Gastrocnemius medialis (tissue), 4 donors: ENCODE measurements around the gene BCR. TPM values are rescaled to one million over a fixed set of nuclear protein-coding genes. Genes with fewer than 3 reads are reported as not detected.
"Not testable (repeated sequence)": the region's sequence is repeated elsewhere in the genome, so short reads cannot be mapped to it uniquely, and the experiment has no call there.

Source experiments
- ATAC-seq, 2 donors: fragments of 150-250 bp; one replicate each; pipeline ENCODE4 v1.9.1; 2016
- DNase-seq, 2 donors: peaks; one replicate each; pipeline ENCODE4 v3.0.0-alpha.2; 2019
- H3K27ac ChIP-seq, 4 donors: fragments of 200-600 bp; sonication (generic); 1 replicate in 1 of 4; 2 replicates in 3 of 4; pipeline ENCODE4 v1.5.1; 2016 to 2018; ENCODE audit warnings: mild to moderate bottlenecking in 2 of 4, moderate library complexity in 1 of 4
- H3K27me3 ChIP-seq, 3 donors: fragments of 200-600 bp; sonication (generic) in 2 of 3; 1 replicate in 1 of 3; 2 replicates in 2 of 3; pipeline versions ENCODE4 v1.5.1 to v1.6.0; 2016 to 2019; ENCODE audit warnings: mild to moderate bottlenecking in 1 of 3, moderate library complexity in 1 of 3
- H3K36me3 ChIP-seq, 2 donors: fragments of 200-600 bp; sonication (generic) in 1 of 2; one replicate each; pipeline ENCODE4 v1.5.1; 2017 to 2018
- H3K4me1 ChIP-seq, 2 donors: fragments of 200-600 bp; sonication (generic) in 1 of 2; one replicate each; pipeline ENCODE4 v1.5.1; 2016 to 2017; ENCODE audit warnings: mild to moderate bottlenecking in 2 of 2
- H3K4me3 ChIP-seq, 4 donors: fragments of 200-600 bp; sonication (generic) in 3 of 4; 1 replicate in 1 of 4; 2 replicates in 3 of 4; pipeline ENCODE4 v1.5.1; 2016 to 2019; ENCODE audit warnings: mild to moderate bottlenecking in 2 of 4
- H3K9me3 ChIP-seq, 3 donors: fragments of 200-600 bp; sonication (generic) in 2 of 3; 1 replicate in 1 of 3; 2 replicates in 2 of 3; pipeline ENCODE4 v1.5.1; 2016 to 2019
- POLR2A ChIP-seq, 2 donors: fragments of 450-650 bp; IDR thresholded peaks; one replicate each; pipeline ENCODE4 v1.6.1; 2017; ENCODE audit warnings: antibody characterized with exemption in 2 of 2, mild to moderate bottlenecking in 2 of 2, moderate library complexity in 2 of 2
- in situ Hi-C, 4 donors: fragments of 200-750 bp; cut with MboI; loops; one replicate each; pipeline versions ENCODE4 v1.15.0 to v1.8.0; 2017; ENCODE audit warnings: low sequenced_read_pairs in 4 of 4
- intact Hi-C: fragments of 100-400 bp; cut with DNase I; formaldehyde crosslinking; loops from one replicate; pipeline ENCODE4 v1.15.1; 2023; ENCODE audit warnings: low total_unique reads
- total RNA-seq, 4 donors: library from RNA; depleted of rRNA; stranded (reverse); fragments of >200 nt; gene quantifications; one replicate each; pipeline versions ENCODE4 v1.1.0 to v1.2.3, GENCODE V29; 2016
- TF ChIP-seq, protein P1 (sequence below), 5 experiments: fragments of 450-650 bp in 3 of 5; fragments of 200-600 bp in 2 of 5; sonication (generic) in 2 of 5; IDR thresholded peaks in 4 of 5; conservative IDR thresholded peaks in 1 of 5; 1 replicate in 4 of 5; 2 replicates in 1 of 5; pipeline ENCODE4 v1.5.1; 2016 to 2019; ENCODE audit warnings: antibody characterized with exemption in 5 of 5, mild to moderate bottlenecking in 3 of 5, moderate library complexity in 3 of 5

Gene BCR
- total RNA-seq, 4 donors from 2014 or later: 10.3 to 13.0 (median 12.4) TPM

DNA sequence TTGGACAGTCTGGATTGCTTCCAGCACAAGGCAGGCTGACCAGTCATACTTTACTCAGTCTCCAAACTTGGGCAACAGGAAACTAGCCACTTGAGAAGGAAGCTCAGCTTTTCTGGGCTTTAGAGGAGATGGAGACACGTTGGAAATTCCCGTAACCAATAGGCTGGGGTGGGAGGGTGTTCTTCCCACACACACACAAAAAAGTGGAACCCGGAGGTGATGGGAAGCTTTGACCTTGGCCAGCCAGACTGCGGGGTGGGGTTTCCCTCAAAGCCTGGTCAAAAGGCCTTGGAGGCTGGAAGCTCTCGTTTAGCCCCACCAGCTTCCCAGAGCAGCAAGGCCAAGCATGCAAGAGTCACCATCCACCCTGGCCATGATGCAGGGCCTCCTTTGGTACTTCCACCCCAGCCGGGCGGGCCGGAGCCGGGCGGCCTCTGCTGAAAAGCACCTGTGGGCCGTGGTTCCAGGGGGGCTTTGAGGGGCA lies 126.2 kb downstream of the BCR start:
- intact Hi-C loops: loop anchor here (10.0 kb wide), 1 partner anchor 218 kb away; no protein-coding TSS in a partner anchor
- DNase-seq: no peak

DNA sequence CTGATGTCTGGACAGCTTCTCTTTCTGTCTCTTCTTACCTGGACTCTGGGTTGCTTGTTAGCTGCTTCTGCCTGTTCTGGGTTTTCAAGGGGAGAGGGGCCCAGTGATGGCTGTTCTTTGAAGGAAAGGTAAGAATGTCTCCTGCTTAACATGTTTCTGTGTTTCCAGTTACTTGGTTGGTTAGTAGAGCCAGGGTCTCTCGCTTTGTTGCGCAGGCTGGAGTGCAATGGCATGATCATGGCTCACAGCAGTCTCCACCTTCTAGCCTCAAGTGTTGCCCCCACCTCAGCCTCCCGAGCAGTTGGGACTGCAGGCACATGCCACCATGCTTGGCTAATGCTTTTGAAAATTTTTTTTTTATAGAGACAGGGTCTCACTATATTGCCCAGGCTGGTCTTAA lies 126.6 kb downstream of the BCR start:
- in situ Hi-C loops: loop anchor here in 1 of 4 donors (25.0 kb wide), 1 partner anchor 230 kb away; no protein-coding TSS in a partner anchor

More for the DNA sequence above, 126.2 kb downstream of the BCR start:
- H3K27me3 ChIP-seq: no peaks in the 10 kb centered on the region
- no peaks in the 10 kb centered on the region for H3K36me3 ChIP-seq
- TF ChIP-seq POLR2A (IDR thresholded peaks at IDR 0.05): no peak
- TF ChIP-seq, protein P1, sequence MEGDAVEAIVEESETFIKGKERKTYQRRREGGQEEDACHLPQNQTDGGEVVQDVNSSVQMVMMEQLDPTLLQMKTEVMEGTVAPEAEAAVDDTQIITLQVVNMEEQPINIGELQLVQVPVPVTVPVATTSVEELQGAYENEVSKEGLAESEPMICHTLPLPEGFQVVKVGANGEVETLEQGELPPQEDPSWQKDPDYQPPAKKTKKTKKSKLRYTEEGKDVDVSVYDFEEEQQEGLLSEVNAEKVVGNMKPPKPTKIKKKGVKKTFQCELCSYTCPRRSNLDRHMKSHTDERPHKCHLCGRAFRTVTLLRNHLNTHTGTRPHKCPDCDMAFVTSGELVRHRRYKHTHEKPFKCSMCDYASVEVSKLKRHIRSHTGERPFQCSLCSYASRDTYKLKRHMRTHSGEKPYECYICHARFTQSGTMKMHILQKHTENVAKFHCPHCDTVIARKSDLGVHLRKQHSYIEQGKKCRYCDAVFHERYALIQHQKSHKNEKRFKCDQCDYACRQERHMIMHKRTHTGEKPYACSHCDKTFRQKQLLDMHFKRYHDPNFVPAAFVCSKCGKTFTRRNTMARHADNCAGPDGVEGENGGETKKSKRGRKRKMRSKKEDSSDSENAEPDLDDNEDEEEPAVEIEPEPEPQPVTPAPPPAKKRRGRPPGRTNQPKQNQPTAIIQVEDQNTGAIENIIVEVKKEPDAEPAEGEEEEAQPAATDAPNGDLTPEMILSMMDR (IDR thresholded peaks at IDR 0.05 in 4 of 5, conservative IDR thresholded peaks at IDR 0.05 in 1 of 5): no peak
- in situ Hi-C loops: loop anchor here in 1 of 4 donors (25.0 kb wide), 1 partner anchor 231 kb away; no protein-coding TSS in a partner anchor
- peak overlapping the region; percentile 80 to 85 (median 82) for H3K27ac ChIP-seq
- peaks cover 8 to 23% of the 10 kb centered on the region in 2 donors for H3K4me1 ChIP-seq
- peak; percentile 9 to 32 for ATAC-seq
- H3K9me3 ChIP-seq: no peaks in the 10 kb centered on the region
- H3K4me3 ChIP-seq: no peak overlapping the region

GRCh38 chr22:23307511-23307910 lies 127.2 kb downstream of the BCR start:
- intact Hi-C loops: loop anchor here (10.0 kb wide), 1 partner anchor 217 kb away; no protein-coding TSS in a partner anchor
- H3K4me1 ChIP-seq: peaks cover 8 to 23% of the 10 kb centered on the region in 2 donors
- not testable (repeated sequence) for H3K9me3 ChIP-seq, H3K4me3 ChIP-seq, H3K27me3 ChIP-seq, H3K27ac ChIP-seq, DNase-seq, ATAC-seq, H3K36me3 ChIP-seq
- in situ Hi-C loops: loop anchor here in 1 of 4 donors (25.0 kb wide), 1 partner anchor 230 kb away; no protein-coding TSS in a partner anchor

More for the DNA sequence above, 126.6 kb downstream of the BCR start:
- ATAC-seq (no peak), DNase-seq (no peak)
- intact Hi-C loops: loop anchor here (10.0 kb wide), 1 partner anchor 218 kb away; no protein-coding TSS in a partner anchor
- H3K36me3 ChIP-seq: no peaks in the 10 kb centered on the region
- H3K4me3 ChIP-seq: no peak overlapping the region
- H3K27me3 ChIP-seq: no peaks in the 10 kb centered on the region
- TF ChIP-seq POLR2A (IDR thresholded peaks at IDR 0.05): no peak
- TF ChIP-seq, protein P1 (IDR thresholded peaks at IDR 0.05 in 4 of 5, conservative IDR thresholded peaks at IDR 0.05 in 1 of 5): no peak
- peak overlapping the region; percentile 80 to 85 (median 82) for H3K27ac ChIP-seq
- peaks cover 8 to 23% of the 10 kb centered on the region in 2 donors for H3K4me1 ChIP-seq
- H3K9me3 ChIP-seq: no peaks in the 10 kb centered on the region

- intact Hi-C loops: loop anchor here (10.0 kb wide), 1 partner anchor 216 kb away; no protein-coding TSS in a partner anchor
- H3K27me3 ChIP-seq: not testable (repeated sequence)
- in situ Hi-C loops: loop anchor here in 1 of 4 donors (25.0 kb wide), 1 partner anchor 228 kb away; no protein-coding TSS in a partner anchor
Measured at GRCh38 chr22:23309261-23309660, 129.0 kb downstream of the BCR start.

GRCh38 chr22:23310443-23311097 lies 130.3 kb downstream of the BCR start:
- intact Hi-C loops, H3K36me3 ChIP-seq, H3K27me3 ChIP-seq, H3K4me3 ChIP-seq, DNase-seq, H3K9me3 ChIP-seq, H3K27ac ChIP-seq, ATAC-seq: not testable (repeated sequence)
- peaks cover 2 to 12% of the 10 kb centered on the region in 2 donors for H3K4me1 ChIP-seq
- in situ Hi-C loops: loop anchor here in 1 of 4 donors (25.0 kb wide), 1 partner anchor 227 kb away; no protein-coding TSS in a partner anchor

More at GRCh38 chr22:23309261-23309660, 129.0 kb downstream of the BCR start:
- not testable (repeated sequence) for H3K4me3 ChIP-seq, H3K9me3 ChIP-seq, H3K27ac ChIP-seq, H3K36me3 ChIP-seq, DNase-seq, ATAC-seq
- peaks cover 8 to 23% of the 10 kb centered on the region in 2 donors for H3K4me1 ChIP-seq

DNA sequence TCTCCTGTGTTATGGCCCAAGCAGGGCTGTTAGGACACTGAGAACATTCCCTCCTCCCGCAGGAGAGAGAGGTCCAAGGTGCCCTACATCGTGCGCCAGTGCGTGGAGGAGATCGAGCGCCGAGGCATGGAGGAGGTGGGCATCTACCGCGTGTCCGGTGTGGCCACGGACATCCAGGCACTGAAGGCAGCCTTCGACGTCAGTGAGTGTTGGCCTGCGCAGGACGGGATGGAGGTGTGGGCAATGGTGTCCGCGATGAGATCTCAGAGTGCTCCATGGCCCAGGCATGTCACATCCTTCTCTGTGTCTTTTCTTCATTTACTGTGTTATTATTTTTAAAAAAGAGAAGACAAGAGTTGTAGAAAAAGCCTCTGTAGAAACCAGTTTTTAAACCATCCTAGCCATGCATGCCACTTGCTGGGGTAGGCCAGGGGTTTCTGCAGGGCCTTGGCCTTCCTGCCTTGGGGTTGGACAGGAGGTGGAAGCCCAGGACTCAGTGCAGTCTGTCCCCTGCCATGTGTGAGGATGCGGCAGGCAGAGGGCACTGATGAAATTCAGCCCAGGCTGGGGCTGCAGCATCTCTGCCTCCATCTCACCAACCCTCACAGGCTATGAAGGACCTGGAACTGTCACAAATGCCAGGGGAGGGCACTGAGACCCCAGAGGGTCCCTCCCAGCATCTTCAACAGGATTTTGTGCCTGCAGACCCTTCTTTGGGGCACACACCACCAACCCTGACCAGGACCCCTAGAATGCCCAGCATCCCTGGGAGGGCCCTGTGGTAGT lies 131.5 kb downstream of the BCR start:
- H3K9me3 ChIP-seq, DNase-seq, H3K27ac ChIP-seq, H3K36me3 ChIP-seq, H3K4me3 ChIP-seq, intact Hi-C loops, ATAC-seq, H3K4me1 ChIP-seq, H3K27me3 ChIP-seq: not testable (repeated sequence)
- in situ Hi-C loops: loop anchor here in 1 of 4 donors (25.0 kb wide), 1 partner anchor 225 kb away; no protein-coding TSS in a partner anchor
